Measurements from ENCODE around the gene TMEM250. TPM values are rescaled to one million over a fixed set of nuclear protein-coding genes. Genes with fewer than 3 reads are reported as not detected.

The TMEM250 gene
- total and polyA plus RNA-seq, 2 experiments from 2014 or later: 25.6 to 29.3 TPM

GRCh38 chr9:136136127-136136925, 17.7 kb upstream of the TMEM250 start:
- Histone ChIP-seq H3K4me1 (ENCODE audit: low read depth) (peaks cover 7% of the 10 kb centered on the region), H3K9me3 (ENCODE audit: low read depth) (no peaks in the 10 kb centered on the region), H3K27me3 (peaks cover 36% of the 10 kb centered on the region), H3K36me3 (no peaks in the 10 kb centered on the region), H3K27ac (no peak overlapping the region), H3K4me3 (no peak overlapping the region)
- no peak for DNase-seq (ENCODE audit: low read depth in 1 of 2, low spot score in 1 of 2)
- TF ChIP-seq CTCF (IDR thresholded peaks at IDR 0.05; ENCODE audit: low read depth, low read length): no peak

- H3K4me1 ChIP-seq (ENCODE audit: low read depth): peaks cover 7% of the 10 kb centered on the region
- no peak overlapping the region for H3K27ac ChIP-seq
- peak in 1 of 2 donors; percentile 39 for DNase-seq (ENCODE audit: low read depth in 1 of 2, low spot score in 1 of 2)
- peaks cover 36% of the 10 kb centered on the region for H3K27me3 ChIP-seq
- no peaks in the 10 kb centered on the region for H3K36me3 ChIP-seq
- H3K4me3 ChIP-seq: no peak overlapping the region
- H3K9me3 ChIP-seq (ENCODE audit: low read depth): no peaks in the 10 kb centered on the region
- TF ChIP-seq CTCF (IDR thresholded peaks at IDR 0.05; ENCODE audit: low read depth, low read length): no peak
These were observed 16.9 kb upstream of the TMEM250 start for GRCh38 chr9:136135326-136136126.

- Histone ChIP-seq H3K9me3 (ENCODE audit: low read depth) (no peaks in the 10 kb centered on the region), H3K27me3 (peaks cover 39% of the 10 kb centered on the region), H3K4me1 (ENCODE audit: low read depth) (peaks cover 7% of the 10 kb centered on the region), H3K36me3 (no peaks in the 10 kb centered on the region), H3K27ac (no peak overlapping the region), H3K4me3 (peak overlapping the region; percentile 32)
- no peak for DNase-seq (ENCODE audit: low read depth in 1 of 2, low spot score in 1 of 2)
- no peak for TF ChIP-seq CTCF (IDR thresholded peaks at IDR 0.05; ENCODE audit: low read depth, low read length)
These were observed 15.3 kb upstream of the TMEM250 start for GRCh38 chr9:136133959-136134484.

GRCh38 chr9:136133191-136133958, 14.7 kb upstream of the TMEM250 start:
- H3K36me3 ChIP-seq: no peaks in the 10 kb centered on the region
- H3K4me3 ChIP-seq: peak overlapping the region; percentile 32
- peaks cover 7% of the 10 kb centered on the region for H3K4me1 ChIP-seq (ENCODE audit: low read depth)
- no peak overlapping the region for H3K27ac ChIP-seq
- peaks cover 39% of the 10 kb centered on the region for H3K27me3 ChIP-seq
- peak; percentile 39 to 80 for DNase-seq (ENCODE audit: low read depth in 1 of 2, low spot score in 1 of 2)
- TF ChIP-seq CTCF (IDR thresholded peaks at IDR 0.05; ENCODE audit: low read depth, low read length): peak; percentile 47
- no peaks in the 10 kb centered on the region for H3K9me3 ChIP-seq (ENCODE audit: low read depth)

GRCh38 chr9:136132512-136133050, 13.9 kb upstream of the TMEM250 start:
- DNase-seq (ENCODE audit: low read depth in 1 of 2, low spot score in 1 of 2): no peak
- Histone ChIP-seq H3K36me3 (no peaks in the 10 kb centered on the region), H3K27me3 (peaks cover 42% of the 10 kb centered on the region), H3K4me3 (no peak overlapping the region), H3K27ac (no peak overlapping the region), H3K9me3 (ENCODE audit: low read depth) (no peaks in the 10 kb centered on the region), H3K4me1 (ENCODE audit: low read depth) (peaks cover 7% of the 10 kb centered on the region)
- TF ChIP-seq CTCF (IDR thresholded peaks at IDR 0.05; ENCODE audit: low read depth, low read length): peak; percentile 23

All from cardiac muscle cell (in vitro differentiated cells and primary cell).